Breast epithelium (tissue), 3 donors: ENCODE results near the gene APAF1.

Experiments used
- CTCF ChIP-seq, 3 donors: fragments of 450-650 bp; IDR thresholded peaks; one replicate each; pipeline ENCODE4 v1.5.1; 2016 to 2017; ENCODE audit warnings: antibody characterized with exemption in 3 of 3, mild to moderate bottlenecking in 3 of 3, moderate library complexity in 3 of 3
- POLR2A ChIP-seq: fragments of 450-650 bp; IDR thresholded peaks from one replicate; pipeline ENCODE4 v1.6.1; 2016; ENCODE audit warnings: antibody characterized with exemption, mild to moderate bottlenecking, moderate library complexity
- POLR2AphosphoS5 ChIP-seq, 3 donors: sonication (generic); formaldehyde crosslinking; IDR thresholded peaks; one replicate each; pipeline ENCODE4 v1.6.1; 2017; ENCODE audit warnings: antibody characterized with exemption in 3 of 3

- TF ChIP-seq CTCF (IDR thresholded peaks at IDR 0.05) (no peak), POLR2A (no peak), POLR2AphosphoS5 (IDR thresholded peaks at IDR 0.05) (no peak)
Measured at GRCh38 chr12:98754095-98754494, 109.0 kb downstream of the APAF1 start.
